ENCODE measurements around the gene DCTPP1. TPM values are rescaled to one million over a fixed set of nuclear protein-coding genes. Genes with fewer than 3 reads are reported as not detected.

Gene DCTPP1
- total RNA-seq, 1 experiment from 2014 or later: 125 TPM

- Histone ChIP-seq H3K9me2 (ENCODE audit: insufficient read depth) (no peaks in the 10 kb centered on the region), H3K9ac (ENCODE audit: low read length) (no peak overlapping the region), H3K27me3 (ENCODE audit: insufficient read depth, low read length) (no peaks in the 10 kb centered on the region), H3K4me2 (ENCODE audit: low read length) (no peak overlapping the region), H4K20me1 (ENCODE audit: insufficient read depth) (no peaks in the 10 kb centered on the region), H3K4me1 (ENCODE audit: control insufficient read depth in 1 of 2, insufficient read depth in 2 of 2, low read length in 2 of 2) (peaks cover 4 to 14% of the 10 kb centered on the region in 2 experiments; a peak in 3 of 4 replicates), H2AFZ (ENCODE audit: low read depth, low read length, poor library complexity, severe bottlenecking) (no peak overlapping the region), H3K4me3 (replicated peaks in 1 of 2; ENCODE audit: low read depth in 1 of 2, low read length in 2 of 2) (no peak overlapping the region), H3K27ac (ENCODE audit: low read depth, low read length) (no peak overlapping the region), H3K9me3 (ENCODE audit: control insufficient read depth in 1 of 2, insufficient read depth in 1 of 2, low read depth in 1 of 2, low read length in 2 of 2) (no peaks in the 10 kb centered on the region), H3K36me3 (ENCODE audit: control insufficient read depth in 1 of 2, insufficient read depth in 2 of 2, low read length in 2 of 2) (no peaks in the 10 kb centered on the region), H3K79me2 (ENCODE audit: insufficient read depth, low read length) (no peaks in the 10 kb centered on the region)
- DNase-seq (ENCODE audit: low read depth, low spot score): no peak
- no TSS peak for BruUV-seq (replicated peaks)
- no peak for ATAC-seq
- ChIA-PET RAD21 (ENCODE audit: low non-redundant PET in 1 of 2, low total read pairs in 2 of 2, uncharacterized antibody in 2 of 2, unreplicated experiment in 2 of 2) (no interaction called here), CTCF (no interaction called here), POLR2A (no interaction called here)
- intact Hi-C loops (cut with micrococcal nuclease): no loop called here
- no peak for TF ChIP-seq EZH2 (IDR thresholded peaks at IDR 0.05)
- TF ChIP-seq EZH2phosphoT487 (IDR thresholded peaks at IDR 0.05; ENCODE audit: borderline replicate concordance): no peak
- no peak for TF ChIP-seq ATF3 (IDR thresholded peaks at IDR 0.05)
- TF ChIP-seq ZFX (IDR thresholded peaks at IDR 0.05): no peak
- no peak for TF ChIP-seq CEBPB (IDR thresholded peaks at IDR 0.05; ENCODE audit: low read depth)
- TF ChIP-seq CTCF (IDR thresholded peaks at IDR 0.05 in 2 of 3, conservative IDR thresholded peaks at IDR 0.05 in 1 of 3; ENCODE audit: borderline replicate concordance in 1 of 3, insufficient read depth in 1 of 3, low read depth in 2 of 3, low read length in 2 of 3): no peak
- TF ChIP-seq SIN3A (IDR thresholded peaks at IDR 0.05; ENCODE audit: low read depth): no peak
- TF ChIP-seq SRF (IDR thresholded peaks at IDR 0.05; ENCODE audit: low read depth): no peak
- no peak for TF ChIP-seq JUND (IDR thresholded peaks at IDR 0.05)
- no peak for TF ChIP-seq SP1 (IDR thresholded peaks at IDR 0.05; ENCODE audit: low read depth)
- TF ChIP-seq MAX (IDR thresholded peaks at IDR 0.05): no peak
- TF ChIP-seq TCF7L2 (IDR thresholded peaks at IDR 0.05; ENCODE audit: borderline replicate concordance, extremely low read depth, insufficient read depth, insufficient read length): no peak
- no peak for TF ChIP-seq EGR1 (IDR thresholded peaks at IDR 0.05; ENCODE audit: low read depth)
- no peak for TF ChIP-seq FOSL1 (IDR thresholded peaks at IDR 0.05; ENCODE audit: low read depth)
- no peak for TF ChIP-seq CBX3 (IDR thresholded peaks at IDR 0.05; ENCODE audit: low read depth)
- no peak for TF ChIP-seq RAD21 (IDR thresholded peaks at IDR 0.05; ENCODE audit: low read depth)
Measured at GRCh38 chr16:30383521-30383920, 46.3 kb downstream of the DCTPP1 start.
